ENCODE data around the gene FXYD5.

DNA sequence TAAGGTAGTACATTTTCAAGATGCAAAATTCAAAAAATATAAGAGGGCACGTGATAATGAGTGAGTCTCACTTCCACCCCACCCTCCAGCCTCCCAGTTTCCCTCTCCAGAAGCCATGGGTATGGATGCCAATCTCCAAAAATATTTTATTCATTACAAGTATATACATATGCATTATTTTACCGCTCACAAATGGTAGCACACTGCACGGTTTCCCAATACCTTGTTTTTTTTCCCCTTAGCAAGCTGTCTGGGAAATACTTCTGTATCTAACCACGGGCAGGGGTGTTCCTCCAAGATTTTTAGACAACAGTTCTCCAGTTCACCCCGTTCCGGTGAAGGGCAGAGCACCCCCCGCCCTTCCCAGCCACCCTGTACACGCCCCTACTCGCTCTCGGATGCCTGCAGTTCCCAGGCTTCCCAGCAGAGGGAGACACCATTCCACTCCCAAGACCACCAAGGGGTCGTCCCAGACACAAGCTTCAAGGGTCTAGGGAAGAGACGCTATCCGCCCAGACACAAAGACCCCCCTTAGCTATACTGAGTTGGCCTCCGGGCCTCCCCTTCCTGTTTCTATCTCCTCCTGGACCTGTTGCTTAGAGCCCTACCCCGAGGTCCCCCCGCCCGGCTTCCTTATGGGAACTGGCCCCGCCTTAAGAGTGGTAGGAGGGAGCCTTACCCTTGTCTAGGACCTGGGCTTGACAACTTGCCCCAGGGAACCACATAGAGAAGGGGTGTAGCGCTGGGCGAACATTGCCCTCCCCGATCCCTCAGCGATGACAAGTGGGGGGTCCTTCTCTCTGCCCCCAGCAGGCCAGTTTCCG, 40.0 kb upstream of the FXYD5 start:
- TF ChIP-seq PAX5 (IDR thresholded peaks at IDR 0.05; ENCODE audit: insufficient read depth, low read length, severe bottlenecking) (no peak), TAF1 (IDR thresholded peaks at IDR 0.05; ENCODE audit: low read depth, low read length) (no peak)
